HUDEP-2 (cell line): ENCODE results near the gene CYLD.

Experiments used
- DNase-seq, 76 experiments: peaks; one replicate each; lab custom pipeline; 2025; ENCODE audit not compliant: unreplicated experiment in 76 of 76; lab: John Stamatoyannopoulos, UW

The CYLD gene

DNA sequence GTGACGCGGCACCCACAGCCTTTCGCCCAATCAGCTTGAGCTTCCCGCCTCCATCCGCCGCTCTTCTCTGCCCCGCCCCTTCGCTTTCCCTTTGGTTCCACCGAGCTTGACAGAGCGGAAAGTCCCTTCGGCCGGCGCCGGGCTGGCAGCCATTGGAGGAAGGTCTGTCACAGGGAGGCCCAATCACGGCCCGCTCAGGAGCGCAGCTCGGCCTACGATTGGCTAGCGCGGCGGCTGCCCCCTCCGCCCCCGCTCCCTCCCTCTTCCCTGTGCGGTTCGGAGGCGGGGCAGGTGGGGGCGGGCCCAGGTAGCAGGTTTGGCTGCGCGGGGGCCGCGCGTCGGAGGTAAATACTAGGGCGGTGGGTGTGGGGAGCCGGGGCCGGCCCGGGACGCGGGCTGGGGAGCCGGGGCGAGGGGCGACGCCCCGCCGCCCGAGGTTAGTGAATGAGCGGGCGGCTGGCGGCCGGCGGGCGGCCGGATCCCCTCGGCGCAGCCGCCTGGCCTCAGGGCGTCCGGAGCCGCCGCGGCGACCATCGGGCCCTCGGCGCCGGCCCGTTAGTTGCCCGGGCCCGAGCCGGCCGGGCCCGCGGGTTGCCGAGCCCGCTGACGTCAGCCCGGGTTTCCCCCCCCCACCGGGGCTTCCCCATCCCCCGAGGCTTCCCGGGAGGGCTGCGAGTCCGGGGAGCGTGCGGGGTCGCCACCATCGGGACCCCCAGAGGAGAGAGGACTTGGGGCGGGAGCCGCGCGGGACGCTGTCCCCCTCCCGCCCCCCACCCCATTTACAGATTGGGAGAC is at the start of gene CYLD:
Gene CYLD (plus strand): TSS at position 306 of the 795 bp plus-strand sequence. CDS start 7,613 bp downstream, outside the sequence.
- DNase-seq, result peak in 75 of 76 experiments; percentile 51 to 99 (median 98)

DNA sequence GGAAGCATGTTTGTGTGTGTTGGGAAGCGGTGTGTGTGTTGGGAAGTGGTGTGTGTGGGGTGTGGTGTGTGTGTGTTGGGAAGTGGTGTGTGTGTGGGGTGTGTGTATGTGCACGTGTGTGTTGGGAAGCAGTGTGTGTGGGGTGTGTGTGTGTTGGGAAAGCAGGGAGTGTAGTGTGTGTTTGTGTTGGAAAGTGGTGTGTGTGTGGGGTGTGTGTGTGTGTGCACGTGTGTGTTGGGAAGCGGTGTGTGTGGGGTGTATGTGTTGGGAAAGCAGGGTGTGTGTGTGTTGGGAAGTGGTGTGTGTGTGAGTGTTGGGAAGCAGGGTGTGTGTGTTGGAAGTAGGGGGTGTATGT is 49.3 kb upstream of the CYLD start:
- DNase-seq, result no peak

DNA sequence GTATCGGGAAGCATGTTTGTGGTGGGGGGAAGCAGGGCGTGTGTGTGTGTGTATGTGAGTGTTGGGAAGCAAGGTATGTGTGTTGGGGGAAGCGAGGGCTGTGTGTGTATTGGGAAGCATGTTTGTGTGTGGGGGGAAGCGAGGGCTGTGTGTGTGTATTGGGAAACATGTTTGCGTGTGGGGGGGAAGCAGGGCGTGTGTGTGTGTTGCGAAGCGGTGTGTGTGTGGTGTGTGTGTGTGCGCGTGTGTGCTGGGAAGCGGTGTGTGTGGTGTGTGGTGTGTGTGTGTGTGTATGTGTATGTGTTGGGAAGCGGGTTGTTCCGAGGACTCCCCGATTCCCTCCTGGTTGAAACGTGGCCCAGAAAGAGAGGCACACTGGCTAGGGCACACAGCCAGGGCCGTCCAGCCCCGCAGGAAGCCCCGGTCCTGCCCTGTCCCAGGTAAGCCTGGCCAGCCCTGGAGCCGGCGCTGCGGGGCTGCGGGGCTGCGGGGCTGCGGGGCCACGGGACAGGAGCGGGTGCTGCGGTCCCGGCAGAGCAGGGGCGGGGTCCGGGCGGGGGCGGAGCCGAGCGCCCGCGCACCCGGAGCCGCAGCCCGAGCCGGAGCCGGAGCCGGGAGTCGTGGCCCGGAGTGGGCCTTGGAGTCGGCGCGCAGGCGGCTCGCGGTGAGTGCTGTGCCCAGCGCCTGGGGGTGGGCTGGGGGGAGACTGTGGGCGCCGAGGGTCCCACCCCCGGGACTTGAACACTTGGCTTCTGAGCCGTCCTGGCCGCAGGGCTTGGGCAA is 48.7 kb upstream of the CYLD start, which contains the start of gene NOD2:
Gene NOD2 (plus strand): TSS at position 608 of the 783 bp plus-strand sequence. CDS start 5,890 bp downstream, outside the sequence.
- no peak for DNase-seq

DNA sequence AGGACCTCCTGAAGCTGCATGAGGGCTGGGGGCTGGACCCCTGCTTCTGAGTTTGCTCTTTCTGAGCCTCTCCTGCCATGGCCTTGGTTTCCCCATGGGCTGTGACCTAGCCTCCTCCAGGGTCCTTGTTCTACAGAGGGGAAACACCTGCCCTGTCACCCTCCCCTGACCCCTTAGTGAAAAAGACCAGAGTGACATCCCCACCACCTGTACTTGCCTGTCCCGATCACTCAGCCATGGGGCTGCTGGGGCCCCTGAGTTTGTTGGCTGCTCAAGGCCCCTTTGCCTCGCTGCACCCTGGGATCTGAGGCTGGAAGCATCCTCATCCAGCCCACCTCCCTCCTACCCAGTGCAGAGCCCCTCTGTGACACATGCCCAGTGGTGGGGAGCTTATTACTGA is 47.7 kb upstream of the CYLD start:
- no peak for DNase-seq

DNA sequence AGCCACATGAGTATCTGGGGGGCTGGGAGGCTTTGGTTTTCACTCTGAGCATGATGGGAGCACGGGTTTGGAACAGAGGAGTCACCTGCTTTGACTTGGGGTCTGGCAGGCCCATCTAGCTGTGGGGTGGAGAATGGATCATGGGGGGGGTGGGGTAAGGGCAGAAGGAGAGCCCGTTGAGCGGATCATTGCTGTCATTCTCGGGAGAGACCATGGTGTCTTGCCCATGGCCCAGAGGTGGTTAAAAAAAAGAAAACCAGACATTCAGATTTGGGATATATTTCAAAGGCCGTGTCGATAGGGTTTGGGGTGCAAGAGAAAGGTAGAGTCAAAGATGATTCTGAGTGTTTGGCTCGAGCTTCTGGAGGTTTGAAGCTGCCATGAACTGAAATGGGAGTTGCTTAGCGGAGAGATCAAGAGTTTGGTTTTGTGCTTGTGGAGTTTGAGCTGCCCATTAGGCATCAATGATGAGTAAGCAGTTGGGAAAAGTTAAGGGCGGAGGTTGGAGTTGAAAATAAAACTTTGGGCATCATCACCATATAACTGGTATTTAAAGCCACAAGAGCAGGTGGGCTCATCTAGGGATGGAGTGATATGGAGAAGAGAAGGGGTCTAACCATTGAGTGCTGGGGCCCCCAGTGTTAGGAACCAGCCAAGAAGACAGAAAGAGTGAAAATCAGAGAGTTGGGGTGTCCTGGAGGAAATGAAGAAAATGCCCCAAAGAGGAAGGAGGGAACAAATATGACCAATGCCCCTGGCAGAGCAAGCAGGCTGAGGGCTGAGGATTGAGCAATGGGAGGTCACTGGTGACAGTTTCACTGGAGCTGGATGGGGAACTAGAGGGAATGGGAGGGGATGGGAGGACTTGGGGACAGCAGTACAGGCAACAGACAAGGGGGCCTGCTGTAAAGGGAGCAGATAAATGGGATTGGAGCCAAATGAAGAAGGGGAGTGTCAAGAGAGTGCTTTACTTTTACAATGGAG is 46.6 kb upstream of the CYLD start:
- DNase-seq, result no peak

DNA sequence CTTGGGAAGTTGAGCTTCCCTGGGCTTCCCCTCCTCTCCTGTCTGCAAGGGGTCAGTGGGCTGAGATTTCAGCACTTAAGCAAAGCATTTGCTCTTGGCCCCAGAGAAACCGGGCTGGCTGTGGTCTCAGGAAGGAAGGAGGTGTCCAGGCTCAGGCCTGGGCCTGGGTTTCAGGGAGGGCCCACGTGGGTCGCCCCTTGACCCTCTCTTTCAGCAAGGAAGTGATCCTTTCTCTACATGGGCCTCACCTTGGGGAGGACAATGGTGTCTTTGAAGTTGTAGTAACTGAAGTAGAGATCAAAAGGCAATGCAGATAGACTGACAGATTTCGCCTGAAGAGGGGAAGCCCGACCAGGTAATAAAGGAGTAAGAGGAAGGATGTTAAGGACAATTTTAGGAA is 45.8 kb upstream of the CYLD start:
- no peak for DNase-seq

DNA sequence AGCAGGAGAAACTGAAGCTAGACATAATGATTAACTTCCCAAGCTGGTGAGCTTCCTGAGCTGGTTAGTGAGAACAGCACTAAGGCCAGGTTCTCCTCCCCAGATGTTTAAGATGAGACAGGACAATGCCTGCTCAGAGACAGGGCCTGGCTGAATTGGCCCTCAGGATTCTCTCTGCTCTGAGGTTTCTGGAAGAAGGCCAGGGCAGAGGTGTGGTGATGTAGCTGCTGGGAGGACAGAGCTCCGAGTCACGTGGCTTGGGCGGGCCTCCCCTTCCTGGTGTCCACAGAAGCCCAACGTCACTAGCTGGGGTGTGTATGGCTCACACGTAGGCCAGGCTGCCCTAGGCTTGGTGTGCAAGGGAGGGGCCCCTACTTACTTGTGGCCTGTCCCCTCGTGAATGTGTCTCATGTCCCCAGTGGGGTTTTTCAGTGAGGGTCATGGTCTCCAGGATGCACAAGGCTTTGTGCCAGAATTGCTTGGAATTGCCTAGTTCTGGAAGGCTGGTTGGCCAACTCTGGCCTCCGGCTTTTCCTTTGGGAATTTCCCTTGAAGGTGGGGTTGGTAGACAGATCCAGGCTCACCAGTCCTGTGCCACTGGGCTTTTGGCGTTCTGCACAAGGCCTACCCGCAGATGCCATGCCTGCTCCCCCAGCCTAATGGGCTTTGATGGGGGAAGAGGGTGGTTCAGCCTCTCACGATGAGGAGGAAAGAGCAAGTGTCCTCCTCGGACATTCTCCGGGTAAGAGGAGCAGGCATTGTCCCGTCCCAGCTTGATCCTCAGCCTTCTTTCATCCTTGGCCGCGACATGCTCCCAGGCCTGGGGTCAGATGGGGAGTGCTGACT is 45.1 kb upstream of the CYLD start:
- DNase-seq, result peak in 74 of 76 experiments; percentile 4 to 86 (median 66)

DNA sequence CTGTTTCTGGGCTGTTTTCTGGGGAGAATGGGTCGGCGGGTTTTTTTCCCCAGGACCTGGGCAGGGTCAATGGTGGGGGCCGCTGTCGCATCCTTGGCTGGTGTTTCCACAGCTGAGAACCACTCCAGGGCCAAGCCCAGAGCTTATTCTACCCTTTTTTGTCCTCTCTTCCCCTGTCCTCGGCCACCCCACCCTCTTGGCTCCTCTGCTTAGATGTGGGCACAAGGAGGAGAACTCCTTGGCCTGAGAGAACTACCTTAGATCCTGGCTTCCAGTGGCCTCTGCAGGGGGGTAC is 44.5 kb upstream of the CYLD start:
- no peak for DNase-seq

DNA sequence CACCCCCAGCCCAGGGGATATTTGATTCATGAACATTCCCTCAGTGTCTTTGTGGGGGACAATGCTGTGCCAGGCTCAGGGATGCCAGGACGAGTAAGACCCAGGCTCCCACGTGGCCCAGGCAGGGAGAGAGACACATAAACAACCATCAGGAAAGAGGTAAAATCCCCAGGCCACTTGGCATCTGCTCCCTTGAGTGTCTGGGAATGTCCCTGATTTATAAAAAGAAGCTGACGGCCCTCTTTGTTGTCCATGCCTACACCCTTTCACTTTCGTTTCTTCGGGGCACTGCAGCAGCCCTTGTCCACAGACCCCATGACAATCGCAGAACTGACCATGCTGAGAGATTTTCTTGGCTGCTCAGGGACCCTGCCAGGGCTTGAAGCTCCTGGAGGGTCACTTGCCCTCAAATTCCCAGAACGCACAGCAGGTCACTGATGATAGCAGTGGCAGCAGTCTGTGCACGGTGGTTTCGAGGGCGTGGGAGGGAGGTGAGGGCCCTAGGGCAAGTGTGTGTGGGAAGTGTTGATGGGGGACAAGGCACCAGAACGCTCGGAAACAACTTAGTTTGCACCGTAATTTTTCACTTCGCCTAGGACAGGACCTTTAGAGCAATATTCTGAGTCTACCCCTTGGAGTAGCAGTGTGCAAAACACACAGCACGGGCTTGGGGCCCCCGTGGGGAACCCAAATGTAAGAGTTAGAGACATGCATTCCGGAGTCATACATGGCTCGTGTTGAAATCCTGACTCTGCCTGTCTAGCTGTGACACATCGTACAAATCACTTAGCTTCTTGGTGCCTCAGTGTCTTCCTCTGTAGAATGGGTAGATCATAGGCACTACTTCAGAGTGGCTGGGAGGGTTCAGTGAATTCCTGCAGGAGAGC is 43.8 kb upstream of the CYLD start:
- DNase-seq, result peak in 1 of 76 experiments; percentile 24

DNA sequence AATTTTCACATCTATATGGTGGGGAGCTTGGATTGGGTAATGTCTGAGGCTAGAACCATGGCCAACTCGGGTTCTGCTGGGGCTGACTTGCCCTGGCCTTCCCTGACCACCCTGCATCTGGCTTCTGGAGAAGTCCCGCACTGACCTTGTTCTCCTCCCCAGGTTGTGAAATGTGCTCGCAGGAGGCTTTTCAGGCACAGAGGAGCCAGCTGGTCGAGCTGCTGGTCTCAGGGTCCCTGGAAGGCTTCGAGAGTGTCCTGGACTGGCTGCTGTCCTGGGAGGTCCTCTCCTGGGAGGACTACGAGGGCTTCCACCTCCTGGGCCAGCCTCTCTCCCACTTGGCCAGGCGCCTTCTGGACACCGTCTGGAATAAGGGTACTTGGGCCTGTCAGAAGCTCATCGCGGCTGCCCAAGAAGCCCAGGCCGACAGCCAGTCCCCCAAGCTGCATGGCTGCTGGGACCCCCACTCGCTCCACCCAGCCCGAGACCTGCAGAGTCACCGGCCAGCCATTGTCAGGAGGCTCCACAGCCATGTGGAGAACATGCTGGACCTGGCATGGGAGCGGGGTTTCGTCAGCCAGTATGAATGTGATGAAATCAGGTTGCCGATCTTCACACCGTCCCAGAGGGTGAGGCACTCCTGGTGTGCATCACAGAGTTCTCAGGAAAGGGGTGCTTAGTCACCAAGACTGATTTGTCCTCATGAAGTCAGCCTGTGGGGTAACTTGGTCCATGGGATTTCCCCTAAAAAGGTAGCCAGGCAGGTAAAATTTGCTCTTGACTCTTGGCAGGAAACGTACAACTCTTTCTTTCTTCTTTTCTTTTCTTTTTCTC is 42.3 kb upstream of the CYLD start:
- DNase-seq, result no peak

DNA sequence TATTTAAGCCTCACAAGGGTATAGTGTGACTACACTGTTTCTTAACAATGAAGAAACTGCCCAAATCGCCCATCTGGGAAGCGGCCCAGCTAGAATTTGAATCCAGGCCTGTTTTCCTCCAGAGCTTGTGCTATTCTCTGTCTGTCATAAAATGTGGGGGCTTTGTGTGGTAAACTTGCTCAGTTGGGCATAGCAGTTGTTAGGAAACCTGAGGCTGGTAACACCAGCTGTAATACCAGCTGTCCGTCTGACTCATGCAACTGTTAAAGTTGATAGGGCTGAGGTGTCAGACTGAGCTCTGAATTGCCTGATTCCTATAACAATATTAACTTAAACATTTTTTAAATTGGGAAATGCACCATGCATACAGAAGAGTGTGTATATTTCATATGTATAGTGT is 39.2 kb upstream of the CYLD start:
- DNase-seq, result no peak

DNA sequence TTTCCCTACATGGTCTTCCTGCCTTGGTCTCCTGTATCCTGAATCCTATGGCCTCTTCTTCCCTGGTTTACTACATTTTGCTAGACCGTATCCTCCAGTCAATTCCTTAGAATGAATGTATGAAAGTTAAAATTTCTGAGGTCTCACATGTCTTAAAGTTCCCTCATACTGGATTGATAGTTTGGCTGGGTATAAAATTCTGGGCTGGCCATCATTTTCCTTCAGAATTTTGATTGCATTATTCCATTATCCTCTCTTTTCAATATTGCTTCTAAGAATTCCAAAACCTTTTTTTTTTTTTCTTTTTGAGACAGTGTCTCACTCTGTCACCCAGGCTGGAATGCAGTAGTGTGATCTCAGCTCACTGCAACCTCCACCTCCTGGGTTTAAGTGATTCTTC is 37.6 kb upstream of the CYLD start:
- DNase-seq, result no peak

DNA sequence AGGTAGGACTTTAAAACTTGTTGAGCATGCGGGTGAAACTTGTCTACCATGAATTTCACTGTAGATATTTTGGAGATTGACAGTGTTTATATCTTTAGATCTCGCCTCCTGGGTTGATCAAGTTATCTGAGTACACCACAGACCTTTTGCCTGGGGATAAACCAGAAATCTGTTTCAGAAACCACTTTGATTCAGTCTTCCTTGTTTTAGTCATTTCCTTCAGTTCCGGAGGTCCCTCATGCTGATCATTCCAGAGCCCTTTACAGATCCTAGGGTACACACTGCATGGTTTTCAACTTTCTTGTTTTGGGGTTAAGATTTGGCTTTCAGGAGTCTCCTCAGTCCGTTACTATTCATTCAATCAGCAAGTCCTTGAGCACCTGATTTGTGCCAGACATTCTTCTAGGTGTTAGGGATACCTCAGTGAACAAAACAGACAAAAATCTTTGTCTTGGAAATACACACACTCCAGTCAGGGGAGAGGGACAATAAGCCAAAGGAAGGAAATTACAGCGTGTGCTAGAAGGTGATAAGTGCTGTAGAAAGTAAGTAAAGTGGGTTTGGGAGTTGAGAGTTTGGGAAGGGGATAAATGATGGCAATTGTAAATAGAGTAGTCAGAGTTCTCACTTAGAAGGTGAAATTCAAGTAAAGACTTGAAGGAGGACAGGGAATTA is 36.3 kb upstream of the CYLD start:
- no peak for DNase-seq

DNA sequence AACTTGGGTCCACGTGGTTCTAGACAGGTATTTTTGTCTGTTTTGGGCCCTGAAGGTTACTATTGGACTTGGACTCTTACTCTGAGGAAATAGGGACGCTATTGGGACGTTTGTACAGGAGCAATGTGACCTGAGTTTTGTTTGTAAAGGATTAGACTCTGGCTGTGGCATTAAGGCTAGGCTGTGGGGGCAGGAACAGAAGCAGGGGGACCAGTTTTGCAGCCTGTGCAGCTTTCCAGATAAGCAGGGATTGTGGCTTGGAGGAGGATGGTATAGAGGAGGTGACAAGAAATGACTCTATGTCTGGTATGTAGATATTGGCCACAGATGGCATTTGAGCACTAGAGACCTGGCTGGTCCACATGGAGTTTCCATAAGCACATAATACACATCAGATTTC is 35.6 kb upstream of the CYLD start:
- no peak for DNase-seq

DNA sequence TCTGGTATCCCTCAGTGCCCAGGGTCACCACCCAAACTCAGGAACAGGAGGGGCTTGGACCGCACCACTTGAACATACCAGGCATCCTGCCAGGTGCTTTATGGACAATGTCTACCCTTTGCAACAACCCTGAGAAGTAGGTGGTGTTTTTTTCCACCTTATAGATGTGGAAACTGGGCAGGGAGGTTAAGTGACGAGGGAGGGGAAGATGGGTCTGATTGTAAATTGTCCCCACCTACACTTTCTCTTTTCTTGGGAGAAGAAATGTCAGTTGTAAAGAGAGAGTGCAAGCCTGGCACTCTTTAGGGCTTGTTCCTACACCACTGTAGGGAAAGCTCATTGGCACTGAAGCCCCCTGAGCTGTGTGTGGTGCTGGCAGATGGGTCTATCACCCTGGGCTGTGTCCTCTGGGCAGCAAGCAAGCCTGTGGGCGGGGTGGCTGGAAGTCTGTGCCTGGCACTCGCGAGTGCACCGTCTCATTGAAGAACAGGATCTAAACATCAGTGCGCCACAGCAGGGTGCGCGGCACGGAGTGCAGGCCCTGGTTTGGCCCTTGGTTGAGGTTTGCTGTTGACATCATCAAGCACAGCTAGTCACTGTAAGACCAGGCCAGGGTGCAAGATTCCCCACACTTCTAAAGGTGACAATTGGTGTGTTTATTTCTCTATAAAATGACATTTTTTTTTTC is 33.4 kb upstream of the CYLD start:
- no peak for DNase-seq

DNA sequence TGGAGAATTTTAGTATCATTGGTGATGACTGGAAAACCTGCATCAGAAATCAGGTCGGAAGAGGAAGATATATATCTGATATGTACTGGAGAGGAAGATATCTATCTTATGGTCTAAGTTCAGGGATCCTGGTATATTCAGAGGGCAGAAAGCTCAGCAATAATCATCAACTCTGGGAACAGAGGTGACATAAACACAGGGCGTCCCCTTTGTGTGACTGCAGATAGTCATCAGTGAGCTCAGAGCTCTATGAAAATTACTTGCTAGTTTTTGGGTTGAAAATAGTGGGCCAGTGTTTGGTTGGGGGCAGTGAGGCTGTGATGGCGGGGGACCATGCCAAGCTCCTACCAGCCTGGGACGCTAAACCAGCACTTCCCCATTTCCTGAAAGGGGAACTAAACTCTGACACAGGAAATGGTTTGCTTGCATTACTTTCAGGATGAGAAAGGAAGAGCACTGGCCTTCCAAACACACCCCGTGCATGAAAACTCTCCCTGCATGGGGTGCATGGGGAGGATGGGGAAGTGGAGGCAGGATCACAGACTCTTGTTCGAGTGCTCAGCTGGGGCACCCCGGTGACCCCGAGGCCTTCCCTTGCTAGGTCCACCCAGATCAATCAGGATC is 32.7 kb upstream of the CYLD start:
- no peak for DNase-seq

DNA sequence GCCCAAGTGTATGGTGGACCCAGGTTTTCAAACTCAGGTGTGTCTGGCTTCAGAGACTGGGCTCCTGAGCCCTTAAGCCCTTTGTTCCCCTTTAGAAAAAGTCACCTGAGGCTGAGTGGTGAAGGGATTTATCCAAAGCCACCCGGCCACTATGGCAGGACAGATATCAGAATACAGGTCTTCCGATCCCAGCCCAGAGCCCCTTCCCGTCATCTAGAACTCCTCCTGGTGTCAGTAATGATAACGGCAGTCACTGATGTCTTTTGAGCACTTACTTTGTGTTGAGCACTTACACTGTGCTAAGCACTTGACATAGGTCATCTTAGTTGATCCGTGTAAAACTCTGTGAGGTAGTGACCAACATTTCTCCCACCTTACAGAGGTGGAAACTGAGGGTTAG is 31.9 kb upstream of the CYLD start:
- DNase-seq, result no peak
